Loucy (cell line): ENCODE measurements around the gene SLC35F3.

Experiments
- H2AFZ ChIP-seq: fragments of 200-600 bp; sonication (generic); 2 replicates; pipeline ENCODE4 v1.6.0; 2016; ENCODE audit warnings: antibody characterized with exemption, mild to moderate bottlenecking, low read length, moderate library complexity
- H3F3A ChIP-seq: fragments of 200-600 bp; 2 replicates; pipeline ENCODE4 v1.6.0; 2016; ENCODE audit warnings: antibody characterized with exemption, low read depth, mild to moderate bottlenecking
- H3K27me3 ChIP-seq: fragments of 200-600 bp; sonication (generic); 2 replicates; pipeline ENCODE4 v1.6.1; 2014; ENCODE audit warnings: low read length, mild to moderate bottlenecking; ENCODE audit not compliant: insufficient read depth, poor library complexity, severe bottlenecking
- H3K36me3 ChIP-seq: fragments of 200-600 bp; sonication (generic); 2 replicates; pipeline ENCODE4 v1.6.1; 2016; ENCODE audit warnings: low read length; ENCODE audit not compliant: insufficient read depth
- H3K4me1 ChIP-seq: fragments of 200-600 bp; sonication (generic); 2 replicates; pipeline ENCODE4 v1.5.1; 2014; ENCODE audit warnings: low read length, mild to moderate bottlenecking; ENCODE audit not compliant: insufficient read depth, poor library complexity, severe bottlenecking
- H3K4me2 ChIP-seq: fragments of 200-600 bp; sonication (generic); 2 replicates; pipeline ENCODE4 v1.6.0; 2014; ENCODE audit warnings: antibody characterized with exemption, low read length, low read depth, mild to moderate bottlenecking; ENCODE audit not compliant: poor library complexity, severe bottlenecking
- H3K4me3 ChIP-seq: fragments of 200-600 bp; sonication (generic); 2 replicates; pipeline ENCODE4 v1.5.1; 2014; ENCODE audit warnings: low read length, mild to moderate bottlenecking, mixed read lengths; ENCODE audit not compliant: poor library complexity, severe bottlenecking
- H3K79me2 ChIP-seq: fragments of 200-600 bp; sonication (generic); 2 replicates; pipeline ENCODE4 v1.6.1; 2014; ENCODE audit warnings: low read length; ENCODE audit not compliant: insufficient read depth
- H3K9ac ChIP-seq: fragments of 200-600 bp; sonication (generic); 2 replicates; pipeline ENCODE4 v1.6.0; 2014; ENCODE audit warnings: mild to moderate bottlenecking, low read depth, low read length, moderate library complexity; ENCODE audit not compliant: poor library complexity, severe bottlenecking
- H3K9me2 ChIP-seq: fragments of 200-600 bp; sonication (generic); replicated peaks from 2 replicates; pipeline ENCODE4 v1.6.1; 2016; ENCODE audit warnings: low read depth, low read length, mixed read lengths
- H3K9me3 ChIP-seq: fragments of 200-600 bp; sonication (generic); 2 replicates; pipeline ENCODE4 v1.6.1; 2014; ENCODE audit warnings: mild to moderate bottlenecking, antibody characterized with exemption, low read length, low read depth; ENCODE audit not compliant: insufficient read depth
- H4K20me1 ChIP-seq: fragments of 200-600 bp; sonication (generic); 2 replicates; pipeline ENCODE4 v1.6.0; 2014; ENCODE audit warnings: antibody characterized with exemption, low read length, mild to moderate bottlenecking; ENCODE audit not compliant: insufficient read depth, poor library complexity, severe bottlenecking
- EZH2phosphoT487 ChIP-seq: fragments of 200-600 bp; IDR thresholded peaks from 2 replicates; pipeline ENCODE4 v1.6.1; 2018; ENCODE audit warnings: antibody characterized with exemption, mild to moderate bottlenecking, moderate library complexity, borderline replicate concordance
- TF ChIP-seq, protein P1 (sequence below): fragments of 200-600 bp; sonication (generic); conservative IDR thresholded peaks from 2 replicates; pipeline ENCODE4 v1.5.1; 2014; ENCODE audit warnings: mild to moderate bottlenecking, antibody characterized with exemption, low read length

Gene SLC35F3

DNA sequence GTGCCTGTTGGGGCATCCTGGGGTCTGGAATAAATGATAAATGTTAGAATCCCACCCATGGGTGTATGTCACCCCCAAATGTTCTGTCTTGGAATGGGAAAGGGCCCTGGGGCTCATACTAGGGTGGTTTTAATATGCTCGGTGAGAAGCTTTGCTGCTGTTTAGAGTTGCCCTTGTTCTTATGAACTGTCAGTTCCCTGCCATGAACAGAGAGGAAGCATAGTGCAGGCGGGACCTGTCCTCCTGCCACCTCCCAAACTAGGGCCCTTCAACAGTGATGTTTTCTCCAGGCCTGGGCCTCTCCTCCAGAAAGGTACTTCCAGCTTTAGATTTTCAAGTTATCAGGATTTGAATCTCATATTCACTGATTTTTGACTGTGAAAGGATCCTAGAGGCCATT is 388.1 kb downstream of the SLC35F3 start:
- no peak overlapping the region for H3K4me2 ChIP-seq
- no peaks in the 10 kb centered on the region for H3K79me2 ChIP-seq
- no peaks in the 10 kb centered on the region; the same call in 1 of the 2 replicates for H3K9me3 ChIP-seq
- no peaks in the 10 kb centered on the region for H3K9me2 ChIP-seq
- no peaks in the 10 kb centered on the region for H3F3A ChIP-seq
- H3K27me3 ChIP-seq: no peaks in the 10 kb centered on the region
- H2AFZ ChIP-seq: no peak overlapping the region
- H4K20me1 ChIP-seq: no peaks in the 10 kb centered on the region
- TF ChIP-seq, protein P1, sequence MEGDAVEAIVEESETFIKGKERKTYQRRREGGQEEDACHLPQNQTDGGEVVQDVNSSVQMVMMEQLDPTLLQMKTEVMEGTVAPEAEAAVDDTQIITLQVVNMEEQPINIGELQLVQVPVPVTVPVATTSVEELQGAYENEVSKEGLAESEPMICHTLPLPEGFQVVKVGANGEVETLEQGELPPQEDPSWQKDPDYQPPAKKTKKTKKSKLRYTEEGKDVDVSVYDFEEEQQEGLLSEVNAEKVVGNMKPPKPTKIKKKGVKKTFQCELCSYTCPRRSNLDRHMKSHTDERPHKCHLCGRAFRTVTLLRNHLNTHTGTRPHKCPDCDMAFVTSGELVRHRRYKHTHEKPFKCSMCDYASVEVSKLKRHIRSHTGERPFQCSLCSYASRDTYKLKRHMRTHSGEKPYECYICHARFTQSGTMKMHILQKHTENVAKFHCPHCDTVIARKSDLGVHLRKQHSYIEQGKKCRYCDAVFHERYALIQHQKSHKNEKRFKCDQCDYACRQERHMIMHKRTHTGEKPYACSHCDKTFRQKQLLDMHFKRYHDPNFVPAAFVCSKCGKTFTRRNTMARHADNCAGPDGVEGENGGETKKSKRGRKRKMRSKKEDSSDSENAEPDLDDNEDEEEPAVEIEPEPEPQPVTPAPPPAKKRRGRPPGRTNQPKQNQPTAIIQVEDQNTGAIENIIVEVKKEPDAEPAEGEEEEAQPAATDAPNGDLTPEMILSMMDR: no peak
- TF ChIP-seq EZH2phosphoT487: no peak
- no peak overlapping the region for H3K4me3 ChIP-seq
- no peak overlapping the region for H3K9ac ChIP-seq
- H3K36me3 ChIP-seq: no peaks in the 10 kb centered on the region
- no peaks in the 10 kb centered on the region for H3K4me1 ChIP-seq

DNA sequence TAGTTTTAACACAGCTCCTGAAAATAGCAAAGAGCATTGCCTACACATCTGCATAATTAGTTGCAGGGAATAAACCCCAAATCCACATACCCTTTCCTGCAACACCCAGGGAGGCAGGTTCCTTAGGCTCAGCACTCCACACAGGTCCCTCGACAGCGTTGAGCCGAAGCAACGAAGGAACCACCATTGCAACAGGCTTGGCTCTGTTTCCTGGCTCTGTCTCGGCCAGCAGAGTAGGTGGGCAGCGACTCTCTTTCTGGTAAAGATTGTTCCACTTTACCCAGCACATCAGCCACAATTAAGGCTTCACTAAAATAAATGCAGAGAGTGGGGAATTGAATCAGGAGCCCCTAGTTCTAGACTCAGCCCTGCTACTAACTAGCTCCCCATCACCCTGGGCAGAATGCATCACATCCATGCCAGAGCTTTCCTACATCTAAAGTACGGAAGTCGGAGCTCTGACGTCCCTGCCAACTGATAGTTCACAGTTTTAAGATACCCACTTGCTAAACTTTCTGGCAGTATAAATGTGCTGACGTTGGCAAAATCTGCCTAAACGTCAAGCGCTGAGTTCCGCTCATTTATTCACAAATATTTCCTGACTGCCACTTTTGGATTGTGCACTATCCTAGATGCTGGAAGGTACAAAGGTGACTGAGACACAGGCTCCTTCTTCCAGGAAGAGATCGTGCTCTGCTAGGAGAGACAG is 389.8 kb downstream of the SLC35F3 start:
- H3F3A ChIP-seq: no peaks in the 10 kb centered on the region
- H3K4me1 ChIP-seq: no peaks in the 10 kb centered on the region
- H2AFZ ChIP-seq: no peak overlapping the region
- TF ChIP-seq, protein P1: no peak
- no peak for TF ChIP-seq EZH2phosphoT487
- H3K9me2 ChIP-seq: no peaks in the 10 kb centered on the region
- H3K9ac ChIP-seq: no peak overlapping the region
- no peaks in the 10 kb centered on the region for H3K79me2 ChIP-seq
- no peaks in the 10 kb centered on the region; the same call in 1 of the 2 replicates for H3K9me3 ChIP-seq
- H3K4me2 ChIP-seq: no peak overlapping the region
- H3K4me3 ChIP-seq: no peak overlapping the region
- no peaks in the 10 kb centered on the region for H3K27me3 ChIP-seq
- no peaks in the 10 kb centered on the region for H4K20me1 ChIP-seq
- no peaks in the 10 kb centered on the region for H3K36me3 ChIP-seq

DNA sequence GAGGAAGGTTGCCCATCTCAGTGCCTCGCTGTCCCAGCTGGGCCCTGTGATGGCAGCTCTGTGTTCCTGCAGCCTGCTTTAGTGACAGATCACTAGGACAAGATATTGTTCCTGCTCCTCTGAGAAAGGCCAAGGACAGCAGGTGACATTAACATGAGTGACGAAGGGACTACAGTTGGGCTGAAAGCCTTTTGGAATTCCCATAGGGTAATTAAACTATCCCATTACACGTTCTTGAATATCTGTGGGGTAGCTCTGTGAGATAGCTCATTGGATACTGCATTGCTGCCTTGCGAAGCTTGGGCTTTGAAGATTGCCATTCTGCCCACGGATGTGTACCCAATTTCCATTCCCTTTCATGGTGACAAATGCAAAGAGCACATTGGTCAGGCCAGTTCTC is 390.6 kb downstream of the SLC35F3 start:
- Histone ChIP-seq H3K9ac (no peak overlapping the region), H3K79me2 (no peaks in the 10 kb centered on the region), H3K9me3 (no peaks in the 10 kb centered on the region; the same call in 1 of the 2 replicates), H3K4me3 (no peak overlapping the region), H3K9me2 (no peaks in the 10 kb centered on the region), H3K27me3 (no peaks in the 10 kb centered on the region), H3F3A (no peaks in the 10 kb centered on the region), H4K20me1 (no peaks in the 10 kb centered on the region), H2AFZ (no peak overlapping the region), H3K36me3 (no peaks in the 10 kb centered on the region), H3K4me1 (no peaks in the 10 kb centered on the region), H3K4me2 (no peak overlapping the region)
- no peak for TF ChIP-seq EZH2phosphoT487
- TF ChIP-seq, protein P1: no peak
